ENCODE data around the gene ASH1L.

The ASH1L gene

DNA sequence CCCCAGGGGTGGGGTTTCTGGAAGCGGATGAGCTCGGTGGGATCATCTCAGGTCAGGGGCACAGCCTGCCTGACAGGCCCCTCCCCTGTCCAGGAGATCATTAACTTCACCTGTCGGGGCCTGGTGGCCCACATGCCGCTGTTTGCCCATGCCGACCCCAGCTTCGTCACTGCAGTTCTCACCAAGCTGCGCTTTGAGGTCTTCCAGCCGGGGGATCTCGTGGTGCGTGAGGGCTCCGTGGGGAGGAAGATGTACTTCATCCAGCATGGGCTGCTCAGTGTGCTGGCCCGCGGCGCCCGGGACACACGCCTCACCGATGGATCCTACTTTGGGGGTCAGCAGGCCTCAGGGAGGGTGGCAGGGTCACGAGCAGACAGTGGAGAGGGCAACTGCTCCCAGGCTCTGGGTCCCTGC lies 277.0 kb downstream of the ASH1L start:
- no peak for DNase-seq
- H3K36me3 ChIP-seq (replicated peaks), result no peaks in the 10 kb centered on the region
- no peak overlapping the region for H3K27ac ChIP-seq
- no peaks in the 10 kb centered on the region for H3K27me3 ChIP-seq (replicated peaks)
- in situ Hi-C loops (cut with HindIII; ENCODE audit: low pct_ligation_motif_present, low sequenced_read_pairs), result no loop called here
- H3K4me3 ChIP-seq (ENCODE audit: low read depth, low read length), result no peak overlapping the region
- TF ChIP-seq, protein P1, sequence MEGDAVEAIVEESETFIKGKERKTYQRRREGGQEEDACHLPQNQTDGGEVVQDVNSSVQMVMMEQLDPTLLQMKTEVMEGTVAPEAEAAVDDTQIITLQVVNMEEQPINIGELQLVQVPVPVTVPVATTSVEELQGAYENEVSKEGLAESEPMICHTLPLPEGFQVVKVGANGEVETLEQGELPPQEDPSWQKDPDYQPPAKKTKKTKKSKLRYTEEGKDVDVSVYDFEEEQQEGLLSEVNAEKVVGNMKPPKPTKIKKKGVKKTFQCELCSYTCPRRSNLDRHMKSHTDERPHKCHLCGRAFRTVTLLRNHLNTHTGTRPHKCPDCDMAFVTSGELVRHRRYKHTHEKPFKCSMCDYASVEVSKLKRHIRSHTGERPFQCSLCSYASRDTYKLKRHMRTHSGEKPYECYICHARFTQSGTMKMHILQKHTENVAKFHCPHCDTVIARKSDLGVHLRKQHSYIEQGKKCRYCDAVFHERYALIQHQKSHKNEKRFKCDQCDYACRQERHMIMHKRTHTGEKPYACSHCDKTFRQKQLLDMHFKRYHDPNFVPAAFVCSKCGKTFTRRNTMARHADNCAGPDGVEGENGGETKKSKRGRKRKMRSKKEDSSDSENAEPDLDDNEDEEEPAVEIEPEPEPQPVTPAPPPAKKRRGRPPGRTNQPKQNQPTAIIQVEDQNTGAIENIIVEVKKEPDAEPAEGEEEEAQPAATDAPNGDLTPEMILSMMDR (IDR thresholded peaks at IDR 0.05; ENCODE audit: low read depth, low read length, missing control alignments), result no peak

Data from brain microvascular endothelial cell (primary cell).